Neuron (in vitro differentiated cells): ENCODE measurements around the gene MESD.

Source experiments
- H2AFZ ChIP-seq: one replicate; pipeline ENCODE4 v1.6.1; 2013; ENCODE audit warnings: low read depth, mild to moderate bottlenecking, inconsistent platforms, low read length, moderate library complexity
- H3K27me3 ChIP-seq: one replicate; pipeline ENCODE4 v1.6.1; 2013; ENCODE audit warnings: low read length; ENCODE audit not compliant: insufficient read depth
- H3K36me3 ChIP-seq: one replicate; pipeline ENCODE4 v1.6.1; 2013; ENCODE audit warnings: low read length; ENCODE audit not compliant: insufficient read depth
- H3K4me1 ChIP-seq: one replicate; pipeline ENCODE4 v1.6.1; 2013; ENCODE audit warnings: low read length; ENCODE audit not compliant: insufficient read depth
- H3K4me3 ChIP-seq: 2 replicates; pipeline ENCODE4 v1.5.1; 2013; ENCODE audit warnings: mild to moderate bottlenecking, low read length, moderate library complexity
- H3K9me3 ChIP-seq: one replicate; pipeline ENCODE4 v1.6.1; 2013; ENCODE audit warnings: low read length

MESD gene

DNA sequence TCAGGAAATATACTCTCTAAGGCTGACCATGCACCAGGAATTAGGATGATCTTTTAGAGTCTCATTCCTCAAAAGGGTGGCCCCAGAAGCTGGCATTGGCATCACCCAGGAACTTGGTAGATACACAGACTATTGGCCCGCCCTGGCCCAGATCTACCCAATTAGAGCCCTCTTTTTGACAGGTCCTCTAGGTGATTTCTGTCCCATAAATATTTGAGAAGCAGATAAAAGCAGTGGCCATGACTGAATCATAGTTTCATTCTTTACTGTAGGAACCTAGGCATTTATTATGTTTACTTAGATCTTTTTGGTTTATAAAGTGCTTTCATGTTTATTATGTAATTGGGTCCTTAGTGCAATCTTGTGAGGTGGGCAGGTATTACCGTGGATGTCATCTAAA is 18.7 kb upstream of the MESD start:
- no peak overlapping the region for H2AFZ ChIP-seq

DNA sequence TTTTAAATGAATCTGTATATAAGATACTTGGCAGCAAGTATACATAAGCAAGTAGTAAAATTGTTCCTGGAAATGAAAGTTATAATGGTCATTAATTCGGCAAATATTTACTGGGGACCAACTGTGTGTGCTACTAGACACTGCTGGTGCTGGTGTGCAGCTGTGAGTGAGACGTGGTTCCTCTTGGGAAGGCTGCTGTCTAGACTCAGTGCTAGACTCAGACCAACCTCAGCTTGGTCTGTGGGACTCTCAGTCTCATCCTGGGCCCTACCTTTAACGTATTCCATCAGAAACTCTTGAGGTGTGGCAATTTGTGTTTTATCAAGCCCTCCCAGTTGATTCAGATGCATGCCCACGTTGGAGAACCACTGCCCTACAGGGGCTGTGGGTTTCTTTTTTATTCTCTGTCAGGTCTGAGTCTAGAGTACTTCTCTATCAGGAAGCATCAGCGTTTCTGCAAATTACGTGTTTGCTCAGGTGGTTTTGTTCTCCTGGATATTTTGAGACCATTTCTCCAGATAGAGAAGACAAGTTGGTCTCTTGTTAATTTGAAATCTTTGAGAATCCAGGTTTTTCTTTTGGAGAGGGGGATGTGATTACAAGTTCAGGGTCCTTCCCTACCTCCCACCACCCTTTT is 17.9 kb upstream of the MESD start:
- H2AFZ ChIP-seq = no peak overlapping the region
- peaks cover 16% of the 10 kb centered on the region for H3K36me3 ChIP-seq
- no peak overlapping the region for H3K4me3 ChIP-seq
- H3K9me3 ChIP-seq = peaks cover 8% of the 10 kb centered on the region
- peaks cover under 1% of the 10 kb centered on the region for H3K4me1 ChIP-seq
- no peaks in the 10 kb centered on the region for H3K27me3 ChIP-seq

More for the DNA sequence above, 18.7 kb upstream of the MESD start:
- peaks cover 9% of the 10 kb centered on the region for H3K36me3 ChIP-seq
- peaks cover 2% of the 10 kb centered on the region for H3K9me3 ChIP-seq
- no peak overlapping the region for H3K4me3 ChIP-seq
- H3K27me3 ChIP-seq = no peaks in the 10 kb centered on the region
- no peaks in the 10 kb centered on the region for H3K4me1 ChIP-seq

DNA sequence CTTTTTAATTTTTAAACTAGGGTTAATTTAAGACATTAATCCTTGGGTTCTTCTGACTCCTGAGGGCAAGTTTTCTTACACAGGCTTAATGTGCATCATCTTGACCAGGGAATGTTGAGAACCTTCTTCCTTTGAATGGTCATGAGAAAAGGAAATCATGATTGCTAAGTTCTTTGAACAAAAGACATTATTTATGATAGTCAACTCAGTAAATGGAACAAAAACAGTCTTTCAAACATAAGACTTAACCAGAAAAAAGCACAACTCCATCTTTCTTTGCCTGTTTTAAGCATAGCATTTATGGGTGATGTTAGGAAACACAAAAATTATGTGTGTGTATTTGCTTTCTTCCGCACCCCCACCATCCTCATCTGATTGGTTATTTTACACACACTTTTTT is 16.5 kb upstream of the MESD start:
- H3K4me3 ChIP-seq = no peak overlapping the region

DNA sequence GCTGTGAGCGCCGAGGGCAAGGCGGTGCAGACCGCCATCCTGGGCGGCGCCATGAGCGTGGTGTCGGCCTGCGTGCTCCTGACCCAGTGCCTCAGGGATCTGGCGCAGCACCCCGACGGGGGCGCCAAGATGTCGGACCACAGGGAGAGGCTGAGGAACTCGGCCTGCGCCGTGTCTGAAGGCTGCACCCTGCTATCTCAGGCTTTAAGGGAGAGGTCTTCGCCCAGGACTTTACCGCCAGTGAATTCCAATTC is 13.4 kb upstream of the MESD start:
- H3K36me3 ChIP-seq = peaks cover 21% of the 10 kb centered on the region
- peaks cover 11% of the 10 kb centered on the region for H3K4me1 ChIP-seq
- H2AFZ ChIP-seq = no peak overlapping the region
- H3K27me3 ChIP-seq = no peaks in the 10 kb centered on the region
- no peak overlapping the region for H3K4me3 ChIP-seq
- H3K9me3 ChIP-seq = peaks cover 12% of the 10 kb centered on the region

More for the DNA sequence above, 16.5 kb upstream of the MESD start:
- Histone ChIP-seq H3K9me3 (peaks cover 12% of the 10 kb centered on the region), H3K36me3 (peaks cover 21% of the 10 kb centered on the region), H3K4me1 (peaks cover 9% of the 10 kb centered on the region), H2AFZ (no peak overlapping the region), H3K27me3 (no peaks in the 10 kb centered on the region)

DNA sequence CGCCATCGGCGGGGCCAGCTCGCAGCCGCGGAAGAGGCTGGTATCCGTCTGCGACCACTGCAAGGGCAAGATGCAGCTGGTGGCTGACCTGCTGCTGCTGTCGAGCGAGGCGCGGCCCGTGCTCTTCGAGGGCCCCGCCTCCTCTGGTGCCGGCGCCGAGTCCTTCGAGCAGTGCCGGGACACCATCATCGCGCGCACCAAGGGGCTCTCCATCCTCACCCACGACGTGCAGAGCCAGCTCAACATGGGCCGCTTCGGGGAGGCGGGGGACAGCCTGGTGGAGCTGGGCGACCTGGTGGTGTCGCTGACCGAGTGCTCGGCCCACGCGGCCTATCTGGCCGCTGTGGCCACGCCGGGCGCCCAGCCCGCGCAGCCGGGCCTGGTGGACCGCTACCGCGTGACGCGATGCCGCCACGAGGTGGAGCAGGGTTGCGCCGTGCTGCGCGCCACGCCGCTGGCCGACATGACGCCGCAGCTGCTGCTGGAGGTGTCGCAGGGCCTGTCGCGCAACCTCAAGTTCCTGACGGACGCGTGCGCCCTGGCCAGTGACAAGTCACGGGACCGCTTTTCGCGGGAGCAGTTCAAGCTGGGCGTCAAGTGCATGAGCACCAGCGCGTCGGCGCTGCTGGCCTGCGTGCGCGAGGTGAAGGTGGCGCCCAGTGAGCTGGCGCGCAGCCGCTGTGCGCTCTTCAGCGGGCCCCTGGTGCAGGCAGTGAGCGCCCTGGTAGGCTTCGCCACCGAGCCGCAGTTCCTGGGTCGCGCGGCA is 12.9 kb upstream of the MESD start:
- peaks cover 12% of the 10 kb centered on the region for H3K9me3 ChIP-seq
- H3K27me3 ChIP-seq = no peaks in the 10 kb centered on the region
- peaks cover 11% of the 10 kb centered on the region for H3K4me1 ChIP-seq
- H3K36me3 ChIP-seq = peaks cover 21% of the 10 kb centered on the region
- peak overlapping the region; percentile 85 for H3K4me3 ChIP-seq
- H2AFZ ChIP-seq = no peak overlapping the region

DNA sequence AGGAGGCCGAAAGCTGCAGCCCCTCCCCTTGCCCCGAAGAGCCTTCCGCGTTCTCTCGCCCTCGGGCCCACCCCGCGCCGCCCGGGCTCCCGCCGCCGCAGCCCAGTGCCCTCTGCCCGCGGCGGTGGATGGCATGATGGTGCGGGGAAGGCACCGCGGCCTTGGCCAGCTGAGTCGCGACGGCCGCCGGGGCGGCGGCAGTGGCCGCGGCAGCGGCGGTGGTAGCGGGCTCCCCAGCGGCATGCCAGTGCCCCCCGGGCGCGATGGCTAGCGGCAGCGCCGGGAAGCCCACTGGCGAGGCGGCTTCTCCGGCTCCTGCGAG is 12.4 kb upstream of the MESD start:
- Histone ChIP-seq H2AFZ (no peak overlapping the region), H3K4me3 (peak overlapping the region; percentile 85), H3K9me3 (peaks cover 12% of the 10 kb centered on the region), H3K27me3 (no peaks in the 10 kb centered on the region), H3K36me3 (peaks cover 21% of the 10 kb centered on the region), H3K4me1 (peaks cover 11% of the 10 kb centered on the region)

DNA sequence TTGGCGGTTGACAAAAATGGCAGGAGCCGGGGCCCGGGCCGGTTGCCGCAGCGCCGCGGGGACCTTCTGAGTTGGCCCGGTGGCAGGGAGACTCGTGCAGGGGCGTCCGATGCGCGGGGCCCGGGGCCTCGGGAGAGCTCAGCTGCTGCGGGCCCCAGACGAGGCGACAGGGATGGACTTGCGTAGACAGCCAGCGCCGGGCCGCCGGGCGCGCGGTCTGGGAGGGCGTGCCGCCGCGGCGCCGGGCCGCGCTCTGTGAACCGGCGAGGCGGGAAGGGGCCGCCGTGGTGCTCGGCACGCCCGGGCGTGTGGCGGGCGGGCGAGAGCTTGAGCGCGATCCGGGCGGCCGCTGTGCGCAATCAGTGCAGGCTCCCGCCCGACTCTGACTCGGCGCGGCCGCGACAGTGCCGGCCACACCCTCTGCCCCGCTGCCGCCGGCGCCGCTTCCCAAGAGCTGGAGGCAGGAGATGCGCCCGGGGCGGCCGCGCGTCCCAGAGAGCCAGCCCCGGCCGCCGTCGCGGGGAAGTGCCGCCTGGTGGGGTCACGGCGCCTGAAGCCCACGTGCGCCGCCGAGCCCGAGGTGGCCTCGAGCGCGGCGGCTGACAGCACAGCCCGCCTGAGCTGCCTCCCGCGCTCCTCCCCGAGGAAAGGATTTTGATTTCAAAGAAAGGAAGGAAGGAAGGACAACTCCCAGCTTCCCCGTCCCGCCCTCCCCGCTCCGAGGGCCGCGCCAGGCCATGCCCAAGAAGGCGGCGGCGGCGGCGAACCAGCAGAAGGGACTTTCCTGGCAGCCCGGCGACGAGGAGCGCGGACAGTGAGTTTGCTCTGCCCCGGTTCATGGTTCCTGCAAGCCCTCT is 11.8 kb upstream of the MESD start:
- Histone ChIP-seq H3K27me3 (no peaks in the 10 kb centered on the region), H3K4me1 (peaks cover 11% of the 10 kb centered on the region), H3K9me3 (peaks cover 12% of the 10 kb centered on the region), H3K36me3 (peaks cover 21% of the 10 kb centered on the region), H2AFZ (peak overlapping the region; percentile 100), H3K4me3 (peak overlapping the region; percentile 85)

DNA sequence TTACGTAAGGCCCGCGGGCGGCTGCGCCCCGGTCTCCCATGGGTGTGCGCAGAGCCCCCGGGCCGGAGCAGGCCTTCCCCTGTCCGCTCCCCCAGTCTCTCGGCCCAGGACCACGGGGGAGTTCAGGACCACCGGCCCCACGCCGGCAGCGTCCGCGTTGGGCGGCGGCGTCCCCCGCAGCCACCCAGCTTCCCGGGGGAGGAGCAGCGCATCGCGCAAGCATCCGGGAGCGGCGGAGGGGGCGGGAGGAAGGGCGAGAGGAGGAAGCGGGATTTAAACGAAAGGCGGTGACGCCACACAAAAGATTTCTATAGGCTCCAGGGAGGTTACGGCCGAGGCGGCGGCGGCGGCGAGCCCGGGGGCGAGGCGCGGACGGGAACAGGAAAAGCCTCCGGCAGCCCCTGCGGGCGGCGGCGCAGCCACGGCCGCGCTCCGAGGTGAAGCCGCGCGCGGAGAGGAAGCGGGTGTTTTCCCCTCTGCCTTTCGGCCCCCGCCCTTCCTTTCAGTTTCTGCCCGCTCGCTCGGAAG is 11.1 kb upstream of the MESD start, which contains the start of gene TLNRD1:
Gene TLNRD1, plus strand, starts transcription at position 300 of the 528 bp plus-strand sequence. CDS start 1,349 bp downstream, outside the sequence.
- peaks cover 11% of the 10 kb centered on the region for H3K4me1 ChIP-seq
- peak within 1 kb of the TSS; percentile 85 for H3K4me3 ChIP-seq
- H3K27me3 ChIP-seq = no peaks in the 10 kb centered on the region
- H2AFZ ChIP-seq = peak within 1 kb of the TSS; percentile 100
- peaks cover 21% of the 10 kb centered on the region for H3K36me3 ChIP-seq
- H3K9me3 ChIP-seq = peaks cover 12% of the 10 kb centered on the region

DNA sequence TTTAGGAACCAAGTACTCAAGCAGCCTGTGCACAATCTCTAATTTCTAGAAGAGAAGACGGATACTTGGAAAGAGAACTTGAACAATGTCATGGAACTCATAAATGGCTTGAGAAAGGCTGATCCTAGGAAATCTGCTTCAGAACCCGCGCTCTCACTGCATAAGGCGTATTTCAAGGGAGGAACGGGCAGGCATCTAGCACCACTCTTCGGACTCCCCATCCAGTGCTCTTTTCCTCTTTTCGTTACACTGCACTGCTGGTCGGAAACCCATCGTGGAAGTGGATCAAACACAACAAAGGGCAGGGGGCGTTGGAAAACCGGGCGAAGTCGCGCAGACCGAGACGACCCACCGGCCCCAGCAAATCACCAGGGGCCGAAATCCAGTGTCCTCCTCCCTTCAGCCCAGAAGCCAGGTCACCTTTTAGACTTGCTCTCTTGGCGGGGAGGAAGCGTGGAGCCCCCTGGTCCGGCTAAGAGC is 10.6 kb upstream of the MESD start:
- peaks cover 21% of the 10 kb centered on the region for H3K36me3 ChIP-seq
- H3K9me3 ChIP-seq = peaks cover 12% of the 10 kb centered on the region
- H2AFZ ChIP-seq = peak overlapping the region; percentile 100
- peak overlapping the region; percentile 85 for H3K4me3 ChIP-seq
- no peaks in the 10 kb centered on the region for H3K27me3 ChIP-seq
- H3K4me1 ChIP-seq = peaks cover 11% of the 10 kb centered on the region

DNA sequence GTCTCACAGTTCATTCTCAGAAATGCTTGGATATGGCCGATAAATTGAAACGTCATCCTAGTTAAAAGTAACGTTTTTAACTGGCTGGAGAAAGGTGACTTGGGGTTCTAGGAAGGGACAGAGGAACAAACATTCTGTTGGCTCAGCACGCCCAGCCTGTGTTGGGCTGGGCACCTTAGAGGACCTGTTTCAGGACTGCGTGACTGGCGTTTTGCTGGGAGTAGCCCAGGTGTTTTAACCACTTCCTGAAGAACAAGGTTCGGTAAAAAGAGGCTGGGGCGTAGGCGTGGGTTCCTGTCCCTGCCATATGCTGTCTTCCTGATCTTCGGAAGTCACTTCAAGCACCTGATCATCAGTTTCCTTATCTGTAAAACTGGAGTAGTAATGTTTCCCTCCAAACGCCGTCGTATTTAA is 10.0 kb upstream of the MESD start:
- no peak overlapping the region for H2AFZ ChIP-seq
- H3K27me3 ChIP-seq = no peaks in the 10 kb centered on the region
- H3K4me1 ChIP-seq = peaks cover 15% of the 10 kb centered on the region
- H3K36me3 ChIP-seq = peaks cover 21% of the 10 kb centered on the region
- H3K9me3 ChIP-seq = peaks cover 12% of the 10 kb centered on the region
- no peak overlapping the region for H3K4me3 ChIP-seq

DNA sequence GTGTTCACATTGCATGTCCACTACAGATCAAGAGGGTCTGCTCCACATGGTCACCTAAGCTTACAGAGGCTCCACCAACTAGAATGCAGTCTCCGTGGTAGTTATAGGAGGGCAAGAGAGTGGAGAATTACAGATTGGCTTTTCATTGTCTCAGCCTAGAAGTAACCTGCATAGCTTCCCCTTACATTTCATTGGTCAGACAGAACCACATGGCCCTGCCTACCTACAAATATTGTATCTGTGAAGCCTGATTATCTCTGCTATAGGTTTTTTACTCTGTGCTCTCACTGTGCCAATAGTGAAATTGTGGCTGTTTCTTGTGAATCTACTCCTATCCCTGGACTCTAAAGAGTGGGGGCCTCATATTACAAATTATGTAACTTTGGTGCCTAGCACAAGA is 8.6 kb upstream of the MESD start:
- no peak overlapping the region for H2AFZ ChIP-seq
- no peaks in the 10 kb centered on the region for H3K27me3 ChIP-seq
- H3K9me3 ChIP-seq = peaks cover 9% of the 10 kb centered on the region
- no peak overlapping the region for H3K4me3 ChIP-seq
- H3K36me3 ChIP-seq = peaks cover 12% of the 10 kb centered on the region
- peaks cover 15% of the 10 kb centered on the region for H3K4me1 ChIP-seq

DNA sequence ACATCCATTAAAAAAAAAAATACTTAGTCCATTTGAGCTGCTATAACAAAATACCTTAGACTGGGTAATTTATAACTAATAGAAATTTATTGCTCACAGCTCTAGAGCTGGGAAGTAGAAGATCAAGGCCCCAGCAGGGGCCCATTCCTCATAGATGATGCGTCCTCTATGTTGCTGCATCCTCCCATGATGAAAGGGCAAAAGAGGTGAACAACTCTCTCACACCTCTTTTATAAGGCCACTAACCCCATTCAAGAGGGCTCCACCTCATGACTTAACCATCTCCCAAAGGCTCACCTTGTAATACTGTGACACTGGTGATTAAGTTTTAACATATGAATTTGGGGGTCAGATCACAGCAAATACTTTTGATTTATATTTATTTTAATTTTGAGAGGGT is 8.1 kb upstream of the MESD start:
- Histone ChIP-seq H3K4me1 (peaks cover 15% of the 10 kb centered on the region), H3K4me3 (no peak overlapping the region), H3K27me3 (no peaks in the 10 kb centered on the region)

DNA sequence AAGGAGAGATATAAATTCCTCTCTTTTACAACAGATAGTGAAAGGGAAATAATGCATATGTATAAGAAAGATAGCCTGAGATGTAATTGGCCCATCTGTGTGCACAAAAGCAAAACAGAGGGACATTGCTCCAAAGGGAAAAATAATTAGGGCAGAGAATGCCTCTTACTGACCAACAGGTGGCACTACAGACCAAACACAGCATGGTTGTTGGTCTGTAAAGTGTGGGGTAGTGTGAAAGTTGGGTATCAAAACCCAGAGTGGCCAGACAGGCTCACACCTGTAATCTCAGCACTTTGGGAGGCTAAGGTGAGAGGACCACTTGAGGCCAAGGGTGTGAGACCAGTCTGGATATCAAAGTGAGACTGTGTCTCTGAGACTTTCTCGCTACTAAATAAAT is 6.6 kb upstream of the MESD start:
- Histone ChIP-seq H3K36me3 (no peaks in the 10 kb centered on the region), H3K27me3 (no peaks in the 10 kb centered on the region), H3K4me3 (no peak overlapping the region), H2AFZ (no peak overlapping the region), H3K4me1 (peaks cover 7% of the 10 kb centered on the region), H3K9me3 (no peaks in the 10 kb centered on the region)

More for the DNA sequence above, 8.1 kb upstream of the MESD start:
- H3K36me3 ChIP-seq = peaks cover 7% of the 10 kb centered on the region
- H2AFZ ChIP-seq = no peak overlapping the region
- peaks cover 5% of the 10 kb centered on the region for H3K9me3 ChIP-seq
